VCaP (cell line): Measurements from ENCODE around the gene WDR86.

ENCODE experiments used
- H3K27ac ChIP-seq: fragments of 450-650 bp; 2 replicates; pipeline ENCODE4 v1.5.1; 2017
- TF ChIP-seq, protein P1 (sequence below): fragments of 450-650 bp; conservative IDR thresholded peaks from 2 replicates; pipeline ENCODE4 v1.5.1; 2017; ENCODE audit warnings: mild to moderate bottlenecking, moderate library complexity

The WDR86 gene

DNA sequence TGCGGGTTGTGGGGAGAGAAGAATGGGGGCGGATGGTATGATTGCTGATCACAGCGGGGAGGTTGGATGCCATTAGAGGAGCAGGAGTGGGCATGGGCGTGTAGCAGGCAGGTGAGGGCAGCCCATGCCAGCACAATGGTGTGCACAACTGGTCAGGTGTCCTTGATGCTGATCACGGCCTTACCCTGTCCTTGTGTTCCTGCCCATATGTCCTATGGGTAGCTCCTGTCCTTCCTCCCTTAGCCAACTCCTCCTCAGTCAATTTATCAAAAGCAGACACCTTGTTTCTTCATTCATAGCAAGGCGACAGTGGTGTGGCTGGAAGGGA, 30.7 kb downstream of the WDR86 start:
- TF ChIP-seq, protein P1, sequence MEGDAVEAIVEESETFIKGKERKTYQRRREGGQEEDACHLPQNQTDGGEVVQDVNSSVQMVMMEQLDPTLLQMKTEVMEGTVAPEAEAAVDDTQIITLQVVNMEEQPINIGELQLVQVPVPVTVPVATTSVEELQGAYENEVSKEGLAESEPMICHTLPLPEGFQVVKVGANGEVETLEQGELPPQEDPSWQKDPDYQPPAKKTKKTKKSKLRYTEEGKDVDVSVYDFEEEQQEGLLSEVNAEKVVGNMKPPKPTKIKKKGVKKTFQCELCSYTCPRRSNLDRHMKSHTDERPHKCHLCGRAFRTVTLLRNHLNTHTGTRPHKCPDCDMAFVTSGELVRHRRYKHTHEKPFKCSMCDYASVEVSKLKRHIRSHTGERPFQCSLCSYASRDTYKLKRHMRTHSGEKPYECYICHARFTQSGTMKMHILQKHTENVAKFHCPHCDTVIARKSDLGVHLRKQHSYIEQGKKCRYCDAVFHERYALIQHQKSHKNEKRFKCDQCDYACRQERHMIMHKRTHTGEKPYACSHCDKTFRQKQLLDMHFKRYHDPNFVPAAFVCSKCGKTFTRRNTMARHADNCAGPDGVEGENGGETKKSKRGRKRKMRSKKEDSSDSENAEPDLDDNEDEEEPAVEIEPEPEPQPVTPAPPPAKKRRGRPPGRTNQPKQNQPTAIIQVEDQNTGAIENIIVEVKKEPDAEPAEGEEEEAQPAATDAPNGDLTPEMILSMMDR, result no peak
- H3K27ac ChIP-seq, result no peak overlapping the region

DNA sequence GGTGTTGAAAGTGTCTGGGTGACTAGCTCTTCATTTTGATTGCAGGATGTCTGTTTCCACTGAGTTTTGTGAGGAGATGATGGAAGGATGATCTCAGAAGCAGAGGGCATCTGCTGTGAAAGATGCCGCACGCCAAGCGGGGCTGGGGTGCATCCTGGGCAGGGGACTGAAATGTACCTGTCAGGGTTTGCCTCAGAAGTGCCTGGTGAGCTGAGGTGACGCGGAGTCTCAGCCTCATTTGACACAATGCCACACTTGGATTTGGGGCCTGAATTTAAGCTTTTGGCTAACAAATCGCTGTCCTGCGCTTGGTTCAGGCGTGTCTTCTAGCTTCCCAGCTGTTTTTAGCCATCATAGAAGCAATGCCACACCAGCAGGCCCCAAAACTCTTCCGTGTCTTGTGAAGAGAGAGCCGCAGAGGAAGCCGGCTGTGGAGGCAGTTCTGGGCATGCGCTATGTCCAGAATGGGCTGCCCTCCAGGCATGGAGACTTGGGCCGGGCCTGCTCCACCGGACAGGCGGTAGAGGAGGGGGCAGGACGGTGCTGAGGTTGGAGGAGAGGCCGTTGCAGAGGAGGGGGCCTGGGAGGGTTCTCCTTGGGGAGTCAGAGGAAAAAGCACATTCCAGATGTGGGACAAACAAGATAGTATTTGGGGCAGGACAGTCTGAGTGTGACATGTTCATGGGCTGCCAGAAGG, 31.2 kb downstream of the WDR86 start:
- TF ChIP-seq, protein P1, result no peak
- H3K27ac ChIP-seq, result no peak overlapping the region

DNA sequence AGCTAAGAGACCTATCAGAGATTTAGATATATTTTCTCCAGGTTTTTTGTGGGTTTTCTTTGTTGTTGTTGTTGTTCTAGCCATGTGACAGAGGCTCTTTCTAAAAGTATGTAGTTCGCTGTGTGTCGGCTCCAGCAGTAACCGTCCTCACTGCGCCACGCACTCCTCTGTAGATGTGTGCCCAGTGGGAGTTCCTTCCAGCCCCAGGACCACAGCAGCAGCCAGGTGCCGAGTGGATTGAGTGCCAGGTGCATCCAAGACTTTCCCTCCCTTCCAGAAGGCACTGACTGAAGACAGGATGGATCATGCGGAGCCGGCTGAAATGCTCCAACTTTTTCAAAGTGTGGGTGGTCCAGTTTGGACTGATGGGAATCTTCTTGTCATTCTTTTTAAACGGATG, 31.8 kb downstream of the WDR86 start:
- H3K27ac ChIP-seq, result no peak overlapping the region
- TF ChIP-seq, protein P1, result no peak

DNA sequence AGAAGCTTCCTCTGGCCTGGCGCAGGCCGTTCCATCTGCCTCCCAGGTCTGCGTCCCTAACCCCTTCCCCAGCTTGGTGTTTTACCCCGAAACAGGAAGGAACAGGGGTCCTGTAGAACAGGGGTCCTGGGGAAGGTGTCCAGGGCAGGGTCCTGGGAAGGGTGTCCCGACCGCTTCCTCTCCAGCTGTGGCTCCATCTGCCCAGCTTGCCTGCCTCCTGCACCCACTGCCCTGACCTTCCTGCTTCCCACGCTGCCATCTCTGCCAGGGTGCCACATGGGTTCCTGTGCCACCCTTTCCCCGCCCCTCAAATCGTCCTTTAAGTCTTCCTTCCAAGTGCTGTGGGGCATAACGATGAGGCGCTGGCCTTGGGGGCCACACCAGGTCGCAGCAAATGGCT, 32.4 kb downstream of the WDR86 start:
- TF ChIP-seq, protein P1, result no peak
- no peak overlapping the region for H3K27ac ChIP-seq

DNA sequence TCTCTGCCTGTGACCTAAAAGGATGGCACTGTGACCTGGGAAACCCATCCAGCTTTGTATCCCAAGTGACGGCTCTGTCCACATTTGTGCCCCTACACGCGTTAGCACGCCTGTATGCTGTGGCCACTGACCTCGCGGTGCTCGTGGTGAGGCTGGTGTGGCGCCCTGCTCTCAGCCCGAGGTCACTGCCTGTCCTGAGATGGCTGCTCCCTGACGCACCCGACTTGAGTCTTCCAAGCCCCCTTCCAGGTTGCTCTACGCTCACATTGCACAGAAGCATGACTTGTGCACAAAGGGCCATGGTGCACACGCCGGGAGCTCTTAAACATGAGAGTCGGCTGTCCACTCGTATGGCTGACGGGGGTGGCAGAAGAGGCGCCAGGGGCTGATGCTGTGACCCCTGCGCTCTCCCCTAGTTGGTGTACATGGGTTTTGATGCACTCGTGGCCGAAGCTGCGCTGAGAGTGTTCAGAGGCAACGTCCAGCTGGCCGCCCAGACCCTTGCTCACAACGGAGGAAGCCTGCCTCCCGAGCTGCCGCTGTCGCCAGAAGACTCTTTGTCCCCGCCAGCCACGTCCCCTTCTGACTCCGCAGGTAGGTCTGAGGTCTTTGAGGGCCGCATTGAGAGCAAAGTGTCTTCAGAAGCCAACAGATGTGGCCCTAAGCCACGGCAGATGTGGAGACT, 33.5 kb downstream of the WDR86 start:
- TF ChIP-seq, protein P1, result no peak
- no peak overlapping the region for H3K27ac ChIP-seq

DNA sequence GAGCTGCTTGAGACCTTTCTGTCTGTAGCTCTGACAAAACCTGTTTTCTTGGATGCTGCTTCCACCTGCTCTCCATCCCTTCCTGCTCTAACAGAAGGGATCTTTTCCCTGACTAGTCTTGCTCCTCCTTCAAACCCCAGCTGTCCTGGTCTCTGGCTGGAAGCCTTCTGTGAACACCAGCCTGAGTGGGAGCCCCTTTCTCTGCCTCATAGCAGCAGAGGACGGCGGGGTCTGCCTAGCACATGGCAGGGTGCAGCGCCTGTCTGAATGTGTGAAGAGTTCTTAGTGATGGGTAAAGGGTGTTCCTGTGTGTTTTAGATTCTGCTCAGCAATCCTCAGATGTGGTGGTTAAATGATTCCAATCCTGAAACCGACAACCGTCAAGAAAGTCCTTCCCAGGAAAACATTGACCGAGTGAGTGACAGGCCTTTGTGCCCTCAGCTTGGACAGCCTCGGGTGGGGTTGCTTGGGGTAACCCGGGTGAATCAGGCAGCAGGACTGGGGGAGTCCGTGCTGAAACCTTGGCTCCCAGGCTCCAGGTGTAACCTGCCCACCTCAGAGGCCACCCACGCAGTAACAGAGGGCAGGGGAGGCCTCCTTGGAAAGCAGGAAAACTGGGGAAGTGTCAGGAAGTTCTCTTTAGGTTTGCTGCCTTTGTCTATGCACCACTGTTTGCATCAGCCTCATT, 34.2 kb downstream of the WDR86 start:
- H3K27ac ChIP-seq, result no peak overlapping the region
- TF ChIP-seq, protein P1, result no peak

DNA sequence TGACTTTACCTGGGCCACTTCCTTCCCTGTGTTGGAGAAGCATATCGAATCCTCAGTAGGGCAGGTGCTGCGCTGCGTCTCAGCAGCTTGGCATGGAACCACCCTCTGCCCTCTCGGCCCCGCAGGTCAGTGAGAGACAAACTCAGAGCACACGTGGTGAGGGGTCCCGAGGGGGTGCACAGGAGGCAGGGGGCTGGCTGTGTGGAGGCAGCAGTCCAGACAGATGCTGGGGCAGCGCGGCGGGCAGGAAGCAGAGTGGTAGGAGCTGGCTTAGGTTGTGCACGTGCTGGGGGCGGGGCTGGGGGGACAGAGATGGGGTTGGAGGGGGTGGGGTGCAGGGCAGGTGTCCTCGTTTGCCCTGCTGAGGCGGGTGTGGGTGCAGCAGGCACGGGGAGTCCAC, 35.1 kb downstream of the WDR86 start:
- TF ChIP-seq, protein P1, result no peak
- H3K27ac ChIP-seq, result no peak overlapping the region
